Coronary artery (tissue), 2 donors: ENCODE data around the gene ZNF443.
"Not testable (repeated sequence)": the region's sequence is repeated elsewhere in the genome, so short reads cannot be mapped to it uniquely, and the experiment has no call there.

ENCODE experiments used
- DNase-seq: peaks from one replicate; pipeline ENCODE4 v3.0.0-alpha.2; 2017; ENCODE audit warnings: low spot score
- H3K27ac ChIP-seq, 2 donors: fragments of 200-600 bp; sonication (generic); one replicate each; pipeline ENCODE4 v1.5.1; 2016 to 2019
- H3K4me3 ChIP-seq: fragments of 200-600 bp; sonication (generic); 2 replicates; pipeline ENCODE4 v1.5.1; 2016; ENCODE audit warnings: mild to moderate bottlenecking, moderate library complexity
- CTCF ChIP-seq: fragments of 200-600 bp; sonication (generic); IDR thresholded peaks from one replicate; pipeline ENCODE4 v1.5.1; 2019; ENCODE audit warnings: antibody characterized with exemption

ZNF443 gene

GRCh38 chr19:12481781-12482508 lies 41.1 kb upstream of the ZNF443 start:
- DNase-seq = no peak
- no peak overlapping the region for H3K27ac ChIP-seq
- no peak for TF ChIP-seq CTCF
- H3K4me3 ChIP-seq = no peak overlapping the region

DNA sequence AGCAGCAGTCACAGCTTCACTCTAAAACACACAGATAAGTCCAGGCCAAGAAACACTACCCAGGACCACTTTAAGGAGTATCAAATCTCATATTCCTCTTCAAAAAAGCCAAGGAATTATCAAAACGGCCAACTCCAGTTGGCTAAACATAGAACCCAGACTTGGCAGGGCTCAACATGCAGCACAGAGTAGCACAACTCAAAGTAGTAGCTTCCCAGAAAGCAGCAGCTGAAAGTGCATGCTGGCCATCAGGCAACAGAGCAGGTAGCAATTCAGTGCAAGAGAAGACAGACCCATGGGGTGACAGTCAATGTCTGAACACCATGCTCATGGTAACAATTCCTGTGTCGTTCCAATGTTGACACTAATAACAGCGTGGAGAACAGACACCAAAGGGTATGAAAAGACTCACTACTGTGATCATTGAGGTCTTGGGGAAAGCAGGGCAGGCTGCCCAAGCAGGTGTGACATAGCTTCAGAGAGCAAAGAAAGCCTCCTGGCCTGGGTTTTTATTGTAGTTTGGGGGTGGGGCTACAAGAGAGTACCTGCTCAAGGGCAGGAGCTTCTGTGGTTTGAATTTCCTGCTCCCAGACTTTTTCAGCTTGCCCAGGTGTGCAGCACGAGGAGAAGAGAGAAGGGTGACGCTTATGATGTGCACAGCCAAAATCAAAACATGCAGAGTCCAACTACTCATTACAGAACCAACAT lies 37.6 kb upstream of the ZNF443 start:
- no peak for DNase-seq
- no peak overlapping the region for H3K4me3 ChIP-seq
- TF ChIP-seq CTCF = no peak
- H3K27ac ChIP-seq = no peak overlapping the region

- not testable (repeated sequence) for DNase-seq, H3K4me3 ChIP-seq, H3K27ac ChIP-seq
Measured at GRCh38 chr19:12467651-12468050, 26.8 kb upstream of the ZNF443 start.

DNA sequence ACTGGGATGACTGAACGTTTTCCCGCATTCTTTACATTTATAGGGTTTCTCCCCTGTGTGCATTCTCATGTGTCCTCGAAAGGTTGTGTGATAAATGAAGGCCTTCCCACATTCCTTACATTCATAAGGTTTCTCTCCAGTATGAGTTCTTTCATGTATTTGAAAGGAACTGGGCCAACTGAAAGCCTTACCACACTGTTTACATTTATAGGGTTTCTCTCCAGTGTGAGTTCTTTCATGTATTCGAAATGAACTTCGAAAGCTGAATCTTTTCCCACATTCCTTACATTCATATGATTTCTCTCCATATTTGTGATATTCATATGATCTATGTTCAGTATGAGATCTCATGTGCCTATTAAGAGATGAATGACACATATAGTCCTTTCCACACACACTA lies 24.4 kb upstream of the ZNF443 start:
- Histone ChIP-seq H3K4me3 (peak overlapping the region; percentile 0), H3K27ac (no peak overlapping the region)
- DNase-seq = no peak
- no peak for TF ChIP-seq CTCF

- Histone ChIP-seq H3K27ac (no peak overlapping the region), H3K4me3 (peak overlapping the region; percentile 15)
- no peak for TF ChIP-seq CTCF
- no peak for DNase-seq
Measured at GRCh38 chr19:12464769-12465168, 23.9 kb upstream of the ZNF443 start.

GRCh38 chr19:12464139-12464538 lies 23.3 kb upstream of the ZNF443 start:
- H3K27ac ChIP-seq, DNase-seq: not testable (repeated sequence)
- H3K4me3 ChIP-seq = peak overlapping the region; percentile 15

GRCh38 chr19:12453495-12453894 lies 12.7 kb upstream of the ZNF443 start:
- Histone ChIP-seq H3K4me3 (no peak overlapping the region), H3K27ac (no peak overlapping the region)
- no peak for DNase-seq
- no peak for TF ChIP-seq CTCF

DNA sequence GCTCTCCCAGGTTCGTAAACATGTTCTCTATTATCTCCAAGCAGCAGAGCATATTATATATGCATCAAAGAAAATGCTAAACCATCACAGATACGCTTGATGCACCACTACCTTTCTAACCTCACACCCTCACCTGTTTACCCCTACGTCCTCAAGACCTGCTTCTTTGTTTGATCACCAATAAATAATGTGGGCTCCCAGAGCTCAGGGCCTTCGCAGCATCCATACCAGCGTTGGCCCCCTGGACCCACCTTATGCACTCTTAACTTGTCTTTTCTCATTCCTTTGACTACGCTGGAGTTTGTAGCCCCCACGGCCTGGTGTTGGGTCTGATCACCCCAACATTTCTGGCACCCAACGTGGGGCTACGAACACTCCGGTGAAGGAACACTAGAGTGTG lies 10.0 kb upstream of the ZNF443 start:
- no peak for DNase-seq

More for the DNA sequence above, 10.0 kb upstream of the ZNF443 start:
- no peak for TF ChIP-seq CTCF
- Histone ChIP-seq H3K27ac (no peak overlapping the region), H3K4me3 (no peak overlapping the region)
